ENCODE results near the gene LHX6.

Gene LHX6

GRCh38 chr9:122234022-122234748, 5.4 kb upstream of the LHX6 start:
- DNase-seq = no peak

GRCh38 chr9:122232796-122233306, 4.1 kb upstream of the LHX6 start:
- no peak for DNase-seq

- no peak for DNase-seq
Observed at GRCh38 chr9:122229485-122229837, 704 bp upstream of the LHX6 start.

- peak; percentile 43 for DNase-seq
Observed at GRCh38 chr9:122228191-122228567, 578 bp downstream of the LHX6 start.

GRCh38 chr9:122227575-122227900, 1.2 kb downstream of the LHX6 start:
- DNase-seq = peak; percentile 22

GRCh38 chr9:122226758-122227574, 1.8 kb downstream of the LHX6 start:
- DNase-seq = no peak

- DNase-seq = no peak
Observed at GRCh38 chr9:122226142-122226757, 2.5 kb downstream of the LHX6 start.

GRCh38 chr9:122225312-122226141, 3.2 kb downstream of the LHX6 start:
- no peak for DNase-seq

- no peak for DNase-seq
Observed at GRCh38 chr9:122223435-122223834, 5.3 kb downstream of the LHX6 start.

- DNase-seq = peak; percentile 16
Observed at GRCh38 chr9:122222791-122223190, 6.0 kb downstream of the LHX6 start.

- DNase-seq = peak; percentile 49
Observed at GRCh38 chr9:122221183-122221811, 7.5 kb downstream of the LHX6 start.

- DNase-seq = no peak
Observed at GRCh38 chr9:122220673-122221182, 8.0 kb downstream of the LHX6 start.

GRCh38 chr9:122219856-122220672, 8.7 kb downstream of the LHX6 start:
- no peak for DNase-seq

GRCh38 chr9:122218935-122219855, 9.6 kb downstream of the LHX6 start:
- DNase-seq = peak; percentile 47

GRCh38 chr9:122218071-122218934, 10.5 kb downstream of the LHX6 start:
- DNase-seq = no peak

- DNase-seq = peak; percentile 55
Observed at GRCh38 chr9:122217640-122218039, 11.1 kb downstream of the LHX6 start.

GRCh38 chr9:122216798-122217418, 11.8 kb downstream of the LHX6 start:
- no peak for DNase-seq

- no peak for DNase-seq
Observed at GRCh38 chr9:122216138-122216797, 12.5 kb downstream of the LHX6 start.

Data from hematopoietic multipotent progenitor cell treated with erythropoietin and hydrocortisone succinate and interleukin-3 and kit ligand, for 6 days (in vitro differentiated cells).